ENCODE results near the gene MATN3. TPM values are rescaled to one million over a fixed set of nuclear protein-coding genes. Genes with fewer than 3 reads are reported as not detected.
"Not testable (repeated sequence)": the region's sequence is repeated elsewhere in the genome, so short reads cannot be mapped to it uniquely, and the experiment has no call there.

Gene MATN3
- total RNA-seq, 4 donors from 2014 or later, result 0.28 to 9.1 (median 1.5) TPM

GRCh38 chr2:20048488-20049448 lies 36.3 kb upstream of the MATN3 start:
- ATAC-seq (ENCODE audit: low FRiP score) (no peak), DNase-seq (ENCODE audit: low spot score) (no peak)
- no peak for TF ChIP-seq CTCF (IDR thresholded peaks at IDR 0.05)

GRCh38 chr2:20045712-20046292 lies 33.3 kb upstream of the MATN3 start:
- not testable (repeated sequence) for DNase-seq (ENCODE audit: low spot score); ATAC-seq (ENCODE audit: low FRiP score)

- no peak for ATAC-seq (ENCODE audit: low FRiP score)
- DNase-seq (ENCODE audit: low spot score), result no peak
- TF ChIP-seq CTCF (IDR thresholded peaks at IDR 0.05), result no peak
These were observed 32.3 kb upstream of the MATN3 start for GRCh38 chr2:20044778-20045177.

- no peak for ATAC-seq (ENCODE audit: low FRiP score)
- no peak for TF ChIP-seq CTCF (IDR thresholded peaks at IDR 0.05)
- DNase-seq (ENCODE audit: low spot score), result no peak
These were observed 30.1 kb upstream of the MATN3 start for GRCh38 chr2:20042531-20042930.

- ATAC-seq (ENCODE audit: low FRiP score), result no peak
- DNase-seq (ENCODE audit: low spot score), result no peak
- TF ChIP-seq CTCF (IDR thresholded peaks at IDR 0.05), result no peak
These were observed 28.2 kb upstream of the MATN3 start for GRCh38 chr2:20040489-20041172.

GRCh38 chr2:20037660-20038059 lies 25.2 kb upstream of the MATN3 start:
- DNase-seq (ENCODE audit: low spot score) (no peak), ATAC-seq (ENCODE audit: low FRiP score) (no peak)
- TF ChIP-seq CTCF (IDR thresholded peaks at IDR 0.05), result no peak

GRCh38 chr2:20035955-20036666 lies 23.6 kb upstream of the MATN3 start:
- no peak for DNase-seq (ENCODE audit: low spot score)
- ATAC-seq (ENCODE audit: low FRiP score), result no peak
- no peak for TF ChIP-seq CTCF (IDR thresholded peaks at IDR 0.05)

Data from omental fat pad (tissue), 4 donors.